ENCODE data around the gene TOR3A.
A peak's percentile ranks its signal among the peaks of the same experiment; 100 is the strongest.

The TOR3A gene

GRCh38 chr1:179081687-179082332 is at the start of gene TOR3A:
Gene TOR3A (plus strand): TSS chr1:179082070. CDS start chr1:179082129, 59 bp downstream.
- no peak for TF ChIP-seq GATA2 (IDR thresholded peaks at IDR 0.05; ENCODE audit: low read depth, low read length)
- no peak for TF ChIP-seq GATA3 (IDR thresholded peaks at IDR 0.05; ENCODE audit: low read depth, low read length)

- TF ChIP-seq GATA2 (IDR thresholded peaks at IDR 0.05; ENCODE audit: low read depth, low read length) = no peak
- no peak for TF ChIP-seq GATA3 (IDR thresholded peaks at IDR 0.05; ENCODE audit: low read depth, low read length)
Measured at GRCh38 chr1:179034720-179035119, 47.1 kb upstream of the TOR3A start.

GRCh38 chr1:179036844-179037465 is 44.9 kb upstream of the TOR3A start:
- TF ChIP-seq GATA3 (IDR thresholded peaks at IDR 0.05; ENCODE audit: low read depth, low read length) = no peak
- no peak for TF ChIP-seq GATA2 (IDR thresholded peaks at IDR 0.05; ENCODE audit: low read depth, low read length)

DNA sequence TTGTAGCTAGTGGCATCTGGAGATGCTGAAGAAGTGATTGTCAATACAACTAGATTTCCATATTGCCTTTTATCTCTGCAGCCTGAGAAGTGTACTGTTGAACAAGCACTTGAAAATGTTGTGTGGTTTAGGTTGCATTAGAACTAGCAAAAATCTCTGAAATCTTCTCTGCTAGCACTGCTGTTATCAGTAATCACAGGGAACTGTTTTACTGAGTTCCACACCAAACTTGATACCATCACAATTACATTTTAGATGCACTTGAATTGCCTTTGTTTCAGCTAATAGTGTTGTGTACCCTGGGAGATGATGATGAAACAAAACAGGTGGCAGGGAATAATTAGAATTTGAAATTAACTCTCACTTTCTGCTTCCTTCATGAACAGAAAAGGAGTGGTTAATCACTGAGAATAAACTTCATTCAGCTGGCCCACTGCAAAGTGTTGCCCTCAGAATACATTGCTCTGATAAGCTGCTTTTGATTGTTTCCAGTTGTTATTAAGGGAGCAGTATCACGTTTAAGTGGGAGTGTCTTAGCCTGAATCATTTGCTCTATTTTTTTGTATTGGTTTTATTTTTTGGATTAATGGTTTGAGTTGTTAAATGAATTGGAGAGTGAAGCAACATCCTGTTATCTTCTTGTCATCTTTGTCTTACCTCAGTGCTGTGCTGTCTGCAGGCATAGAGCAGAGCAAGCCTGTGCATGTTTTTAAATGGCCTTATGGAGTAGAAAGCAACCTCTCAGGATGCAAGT is 43.2 kb upstream of the TOR3A start:
- peak; percentile 86 for TF ChIP-seq GATA2 (IDR thresholded peaks at IDR 0.05; ENCODE audit: low read depth, low read length)
- TF ChIP-seq GATA3 (IDR thresholded peaks at IDR 0.05; ENCODE audit: low read depth, low read length) = peak; percentile 96

- TF ChIP-seq GATA2 (IDR thresholded peaks at IDR 0.05; ENCODE audit: low read depth, low read length) (no peak), GATA3 (IDR thresholded peaks at IDR 0.05; ENCODE audit: low read depth, low read length) (no peak)
Measured at GRCh38 chr1:179042087-179042486, 39.8 kb upstream of the TOR3A start.

DNA sequence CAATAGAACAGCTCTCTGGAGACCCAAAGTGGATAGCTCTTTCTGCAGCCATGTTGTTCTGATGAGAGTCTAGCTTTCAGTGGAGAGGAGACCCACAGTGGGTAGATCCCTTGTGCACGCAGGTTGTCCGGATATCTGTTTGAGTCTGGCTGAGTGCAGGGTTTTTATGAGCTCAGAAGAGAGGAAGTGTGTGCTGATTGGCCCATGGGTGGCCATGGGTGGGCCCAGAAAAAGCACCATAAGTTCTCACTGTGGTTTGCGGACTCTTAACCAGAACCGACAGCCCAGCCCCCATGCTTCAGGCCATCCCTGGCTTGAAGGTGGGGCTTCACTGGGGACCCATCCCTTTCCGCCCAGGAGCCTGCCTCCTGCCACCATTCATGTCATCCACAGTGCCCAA is 39.2 kb upstream of the TOR3A start:
- no peak for TF ChIP-seq GATA2 (IDR thresholded peaks at IDR 0.05; ENCODE audit: low read depth, low read length)
- no peak for TF ChIP-seq GATA3 (IDR thresholded peaks at IDR 0.05; ENCODE audit: low read depth, low read length)

DNA sequence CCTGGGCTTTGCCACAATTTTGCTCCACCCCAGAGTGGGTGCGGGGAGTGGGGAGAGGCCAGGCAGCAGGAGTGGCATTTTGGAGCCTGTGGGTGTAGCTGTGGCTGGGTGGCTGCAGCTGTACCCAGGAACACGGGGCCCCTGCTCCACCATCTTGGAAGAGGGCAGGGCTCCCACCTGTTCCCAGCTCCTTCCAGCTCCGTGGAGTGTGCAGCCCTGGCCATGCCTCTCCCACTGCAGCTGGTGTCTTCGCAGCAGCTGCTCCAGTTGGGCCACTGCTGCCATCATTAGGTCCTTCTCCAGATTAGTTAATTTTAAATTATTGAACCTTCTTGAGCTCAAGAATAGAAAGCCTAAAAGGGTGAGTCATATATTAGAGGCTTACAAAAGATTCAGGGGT is 38.6 kb upstream of the TOR3A start:
- TF ChIP-seq GATA3 (IDR thresholded peaks at IDR 0.05; ENCODE audit: low read depth, low read length) (no peak), GATA2 (IDR thresholded peaks at IDR 0.05; ENCODE audit: low read depth, low read length) (no peak)

DNA sequence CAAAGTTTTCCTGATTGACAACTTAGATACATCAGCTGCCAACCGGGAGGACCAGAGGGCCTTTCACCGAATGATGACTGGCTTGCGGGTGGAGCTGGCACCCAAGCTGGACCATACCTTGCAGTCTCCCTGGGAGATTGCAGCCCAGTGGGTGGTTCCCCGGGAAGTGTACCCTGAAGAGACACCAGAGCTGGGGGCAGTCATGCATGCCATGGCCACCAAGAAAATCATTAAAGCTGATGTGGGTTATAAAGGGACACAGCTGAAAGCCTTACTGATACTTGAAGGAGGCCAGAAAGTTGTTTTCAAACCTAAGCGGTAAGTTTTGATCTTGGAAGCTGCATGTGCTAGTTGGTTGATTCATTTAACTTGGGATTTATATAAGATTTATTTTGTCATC is 38.0 kb upstream of the TOR3A start:
- TF ChIP-seq GATA2 (IDR thresholded peaks at IDR 0.05; ENCODE audit: low read depth, low read length) (no peak), GATA3 (IDR thresholded peaks at IDR 0.05; ENCODE audit: low read depth, low read length) (no peak)

GRCh38 chr1:179046808-179047635 is 34.8 kb upstream of the TOR3A start:
- TF ChIP-seq GATA2 (IDR thresholded peaks at IDR 0.05; ENCODE audit: low read depth, low read length) (no peak), GATA3 (IDR thresholded peaks at IDR 0.05; ENCODE audit: low read depth, low read length) (no peak)

- no peak for TF ChIP-seq GATA3 (IDR thresholded peaks at IDR 0.05; ENCODE audit: low read depth, low read length)
- no peak for TF ChIP-seq GATA2 (IDR thresholded peaks at IDR 0.05; ENCODE audit: low read depth, low read length)
Measured at GRCh38 chr1:179047636-179047997, 34.3 kb upstream of the TOR3A start.

DNA sequence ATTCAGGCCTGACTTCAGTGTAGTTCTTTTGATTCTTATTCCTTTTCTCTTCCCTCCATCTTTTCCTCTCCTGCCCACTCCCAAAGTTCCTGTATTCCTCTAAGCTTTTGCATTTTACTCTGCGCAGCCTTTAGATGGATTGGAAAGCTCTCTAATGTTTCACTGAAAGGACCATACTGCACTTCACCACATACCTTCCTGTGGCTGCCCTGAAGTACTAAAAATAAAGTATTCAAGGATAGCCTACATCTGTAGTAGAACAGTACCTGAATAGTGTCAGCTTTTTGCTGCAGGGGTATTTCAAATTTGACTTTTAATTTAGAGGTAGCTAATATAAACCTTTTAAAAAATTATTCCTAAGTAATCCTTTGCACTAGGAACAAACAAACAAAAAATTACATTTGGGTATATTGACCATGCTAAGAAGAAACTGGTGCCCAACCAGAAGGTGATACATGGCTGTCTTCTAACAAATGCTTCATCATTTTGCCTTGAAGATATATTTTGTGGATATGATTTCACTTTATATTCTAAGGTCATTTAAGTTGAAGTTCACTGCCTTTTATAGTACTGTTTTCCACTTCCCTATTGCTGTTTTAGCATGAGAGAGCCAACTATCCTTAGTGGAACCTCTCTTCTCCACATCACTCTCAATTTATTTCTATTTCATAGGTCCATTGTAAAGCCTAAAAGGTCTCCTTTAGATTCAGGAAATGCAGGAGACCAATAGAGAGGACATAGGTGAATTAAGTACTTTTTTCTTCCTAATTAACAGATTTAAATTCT is 33.3 kb upstream of the TOR3A start:
- no peak for TF ChIP-seq GATA2 (IDR thresholded peaks at IDR 0.05; ENCODE audit: low read depth, low read length)

GRCh38 chr1:179052776-179053175 is 29.1 kb upstream of the TOR3A start:
- no peak for TF ChIP-seq GATA2 (IDR thresholded peaks at IDR 0.05; ENCODE audit: low read depth, low read length)
- TF ChIP-seq GATA3 (IDR thresholded peaks at IDR 0.05; ENCODE audit: low read depth, low read length) = no peak

GRCh38 chr1:179053486-179053885 is 28.4 kb upstream of the TOR3A start:
- TF ChIP-seq GATA2 (IDR thresholded peaks at IDR 0.05; ENCODE audit: low read depth, low read length) (no peak), GATA3 (IDR thresholded peaks at IDR 0.05; ENCODE audit: low read depth, low read length) (no peak)
